A673 (cell line): ENCODE results near the gene ASTN2. TPM values are rescaled to one million over a fixed set of nuclear protein-coding genes. Genes with fewer than 3 reads are reported as not detected.

Experiments
- BruUV-seq: library from RNA; stranded (reverse); fragments of 400-500 nt; replicated peaks from 2 replicates; lab custom pipeline; 2021; lab: Mats Ljungman, UMichigan
- CTCF ChIA-PET: fragments of 300-600 bp; sonication (Branson Sonifier 250); formaldehyde crosslinking; loops from one replicate; lab custom pipeline; 2022; ENCODE audit warnings: antibody characterized with exemption; lab: Charles Lee
- POLR2A ChIA-PET: fragments of 300-600 bp; sonication (Branson Sonifier 250); formaldehyde crosslinking; loops from one replicate; lab custom pipeline; 2022; ENCODE audit warnings: antibody characterized with exemption; ENCODE audit not compliant: low non-redundant PET; lab: Charles Lee
- DNase-seq: peaks from one replicate; pipeline ENCODE4 v3.0.0-alpha.2; 2015; ENCODE audit warnings: low spot score
- H3K27ac ChIP-seq: fragments of 200-600 bp; sonication (generic); 2 replicates; pipeline ENCODE4 v1.5.1; 2016; ENCODE audit warnings: mixed run types, low read depth, mild to moderate bottlenecking, mixed read lengths, antibody characterized with exemption, low read length; ENCODE audit not compliant: poor library complexity, severe bottlenecking
- H3K27me3 ChIP-seq: fragments of 200-600 bp; sonication (generic); replicated peaks from 2 replicates; pipeline ENCODE4 v1.6.1; 2017; ENCODE audit warnings: mixed run types, low read depth, mild to moderate bottlenecking, mixed read lengths, antibody characterized with exemption, low read length; ENCODE audit not compliant: insufficient read depth, poor library complexity
- H3K36me3 ChIP-seq: fragments of 200-600 bp; sonication (generic); 2 replicates; pipeline ENCODE4 v1.6.1; 2016; ENCODE audit warnings: mixed run types, mild to moderate bottlenecking, mixed read lengths, antibody characterized with exemption, low read length; ENCODE audit not compliant: insufficient read depth, poor library complexity, severe bottlenecking
- H3K4me1 ChIP-seq: fragments of 200-600 bp; sonication (generic); 2 replicates; pipeline ENCODE4 v1.6.1; 2017; ENCODE audit warnings: mixed run types, mild to moderate bottlenecking, mixed read lengths, antibody characterized with exemption, low read length; ENCODE audit not compliant: insufficient read depth, poor library complexity, severe bottlenecking
- H3K4me3 ChIP-seq: fragments of 200-600 bp; sonication (generic); 2 replicates; pipeline ENCODE4 v1.5.1; 2016; ENCODE audit warnings: low read depth, mixed run types, mild to moderate bottlenecking, mixed read lengths, low read length; ENCODE audit not compliant: poor library complexity, severe bottlenecking
- H3K9me3 ChIP-seq: fragments of 200-600 bp; sonication (generic); 2 replicates; pipeline ENCODE4 v1.6.1; 2016; ENCODE audit warnings: mixed run types, low read depth, mild to moderate bottlenecking, mixed read lengths, antibody characterized with exemption, low read length; ENCODE audit not compliant: poor library complexity, severe bottlenecking
- CTCF ChIP-seq: fragments of 300-800, 200-600 bp; sonication (generic); conservative IDR thresholded peaks from 2 replicates; pipeline ENCODE4 v1.5.1; 2017; ENCODE audit warnings: low read depth, mild to moderate bottlenecking, antibody characterized with exemption, low read length, moderate library complexity, mixed read lengths
- EZH2 ChIP-seq: fragments of 200-600 bp; sonication (generic); IDR thresholded peaks from 2 replicates; pipeline ENCODE4 v1.6.1; 2017; ENCODE audit warnings: borderline replicate concordance, low read depth, mild to moderate bottlenecking, mixed read lengths, antibody characterized with exemption, low read length; ENCODE audit not compliant: poor library complexity, severe bottlenecking
- intact Hi-C: fragments of 100-400 bp; cut with micrococcal nuclease; formaldehyde crosslinking; loops from one replicate; pipeline ENCODE4 v1.10.0; 2022; ENCODE audit not compliant: unreplicated experiment
- total RNA-seq: library from RNA; stranded (reverse); gene quantifications from 2 replicates; pipeline ENCODE4 v1.2.3, GENCODE V29; 2021

The ASTN2 gene
- total RNA-seq, 1 experiment from 2014 or later, result 3.4 TPM

- intact Hi-C loops, result loop anchor here (5.0 kb wide), 1 partner anchor 505 kb away; the partner anchor contains the start of gene PAPPA
- BruUV-seq, result no TSS peak
- H3K27ac ChIP-seq, result no peak overlapping the region
Measured at GRCh38 chr9:116656977-116657376, 757.9 kb downstream of the ASTN2 start.

DNA sequence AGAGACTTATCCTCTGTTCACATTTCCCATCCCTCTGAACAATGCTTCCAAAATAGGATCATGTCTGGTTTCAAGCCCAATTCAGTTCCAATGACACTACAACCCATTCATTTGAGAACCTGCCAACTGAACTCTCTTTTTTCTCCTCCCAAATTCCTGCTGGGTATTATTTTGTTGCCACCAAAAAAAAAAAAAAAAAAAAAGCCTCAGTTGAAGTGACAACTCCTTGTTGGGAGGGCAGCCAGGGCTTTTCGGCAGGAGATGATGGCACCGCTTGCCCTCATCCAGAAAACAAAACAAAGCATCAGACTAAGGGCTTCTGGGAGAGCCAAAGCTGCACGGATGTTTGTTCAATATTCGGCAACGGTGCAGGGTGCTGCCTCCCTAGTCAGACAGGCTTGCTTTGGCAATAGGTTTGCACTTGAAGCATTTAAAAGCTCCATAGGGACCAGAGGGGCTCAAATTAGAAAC lies 758.3 kb downstream of the ASTN2 start:
- ChIA-PET POLR2A (interaction anchor here (0.7 kb wide), 1 partner anchor 31 kb away, joined by 13 read pairs; the partner anchor contains the start of gene TRIM32), CTCF (no interaction called here)
- intact Hi-C loops, result loop anchor here (5.0 kb wide), 1 partner anchor 504 kb away; the partner anchor contains the start of gene PAPPA

More at GRCh38 chr9:116656977-116657376, 757.9 kb downstream of the ASTN2 start:
- no peaks in the 10 kb centered on the region for H3K27me3 ChIP-seq
- no peaks in the 10 kb centered on the region for H3K9me3 ChIP-seq
- ChIA-PET POLR2A (interaction anchor here (0.7 kb wide), 1 partner anchor 30 kb away, joined by 13 read pairs; the partner anchor contains the start of gene TRIM32), CTCF (no interaction called here)
- DNase-seq, result no peak
- H3K36me3 ChIP-seq, result no peaks in the 10 kb centered on the region
- TF ChIP-seq EZH2 (no peak), CTCF (no peak)
- H3K4me1 ChIP-seq, result peaks cover 23% of the 10 kb centered on the region
- no peak overlapping the region for H3K4me3 ChIP-seq

GRCh38 chr9:116654059-116654355 lies 760.9 kb downstream of the ASTN2 start:
- CTCF ChIA-PET, result no interaction called here
- Histone ChIP-seq H3K27ac (no peak overlapping the region), H3K36me3 (no peaks in the 10 kb centered on the region), H3K27me3 (no peaks in the 10 kb centered on the region), H3K9me3 (no peaks in the 10 kb centered on the region), H3K4me3 (no peak overlapping the region), H3K4me1 (peaks cover 19% of the 10 kb centered on the region)
- no peak for TF ChIP-seq EZH2
- TF ChIP-seq CTCF, result no peak
- intact Hi-C loops, result no loop called here
- BruUV-seq, result no TSS peak
- no peak for DNase-seq
- POLR2A ChIA-PET, result no interaction called here

More for the DNA sequence above, 758.3 kb downstream of the ASTN2 start:
- no peak for DNase-seq
- H3K36me3 ChIP-seq, result no peaks in the 10 kb centered on the region
- TF ChIP-seq CTCF (no peak), EZH2 (no peak)
- no peak overlapping the region for H3K4me3 ChIP-seq
- peaks cover 23% of the 10 kb centered on the region for H3K4me1 ChIP-seq
- H3K9me3 ChIP-seq, result no peaks in the 10 kb centered on the region
- H3K27ac ChIP-seq, result no peak overlapping the region
- BruUV-seq, result no TSS peak
- no peaks in the 10 kb centered on the region for H3K27me3 ChIP-seq
